Measurements from ENCODE around the gene PCNT.

The PCNT gene

DNA sequence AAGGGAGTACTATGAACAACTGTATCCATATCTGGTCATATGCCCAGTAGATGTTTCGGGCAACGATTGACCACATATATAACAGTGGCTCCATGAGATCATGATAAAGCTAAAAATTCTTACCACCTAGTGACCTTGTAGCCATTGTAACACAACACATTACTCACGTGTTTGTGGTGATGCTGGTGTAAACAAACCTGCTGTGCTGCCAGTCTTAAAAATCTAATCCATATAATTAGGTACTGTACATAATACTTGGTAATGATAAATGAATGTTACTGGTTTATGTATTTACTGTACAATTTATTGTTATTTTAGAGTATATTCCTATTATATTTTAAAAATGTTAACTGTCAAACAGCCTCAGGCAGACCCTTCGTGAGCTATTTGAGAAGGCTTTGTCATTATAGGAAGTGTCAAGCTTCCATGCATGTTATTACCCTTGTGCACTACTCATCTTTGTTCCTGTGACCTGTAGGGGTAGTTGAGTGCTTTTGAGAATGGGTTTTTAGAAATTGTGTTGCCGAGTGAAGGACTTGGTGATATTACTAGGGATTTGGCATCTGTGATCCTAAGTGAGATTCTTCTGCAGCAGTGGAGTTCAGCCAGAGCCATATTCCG, 158.4 kb downstream of the PCNT start:
- no peak for DNase-seq (ENCODE audit: low read depth)

DNA sequence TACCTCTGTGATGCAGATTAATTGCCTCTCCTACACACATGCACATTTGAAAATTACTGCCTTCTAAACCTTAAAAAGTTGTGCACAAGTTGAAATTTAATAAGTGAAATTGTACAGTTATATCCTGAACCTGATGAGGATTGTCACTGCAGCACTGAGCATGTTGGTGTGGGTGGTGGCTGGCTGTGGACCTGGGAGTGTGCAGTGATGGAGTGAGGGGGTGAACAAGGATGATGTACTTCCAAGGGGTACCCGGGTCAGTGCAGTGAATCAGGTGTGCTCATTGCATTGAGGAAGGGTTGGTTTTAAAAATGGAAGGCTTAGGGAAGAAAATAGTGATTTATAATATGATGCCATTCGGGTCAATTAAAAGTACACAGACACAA, 158.9 kb downstream of the PCNT start:
- no peak for DNase-seq (ENCODE audit: low read depth)

DNA sequence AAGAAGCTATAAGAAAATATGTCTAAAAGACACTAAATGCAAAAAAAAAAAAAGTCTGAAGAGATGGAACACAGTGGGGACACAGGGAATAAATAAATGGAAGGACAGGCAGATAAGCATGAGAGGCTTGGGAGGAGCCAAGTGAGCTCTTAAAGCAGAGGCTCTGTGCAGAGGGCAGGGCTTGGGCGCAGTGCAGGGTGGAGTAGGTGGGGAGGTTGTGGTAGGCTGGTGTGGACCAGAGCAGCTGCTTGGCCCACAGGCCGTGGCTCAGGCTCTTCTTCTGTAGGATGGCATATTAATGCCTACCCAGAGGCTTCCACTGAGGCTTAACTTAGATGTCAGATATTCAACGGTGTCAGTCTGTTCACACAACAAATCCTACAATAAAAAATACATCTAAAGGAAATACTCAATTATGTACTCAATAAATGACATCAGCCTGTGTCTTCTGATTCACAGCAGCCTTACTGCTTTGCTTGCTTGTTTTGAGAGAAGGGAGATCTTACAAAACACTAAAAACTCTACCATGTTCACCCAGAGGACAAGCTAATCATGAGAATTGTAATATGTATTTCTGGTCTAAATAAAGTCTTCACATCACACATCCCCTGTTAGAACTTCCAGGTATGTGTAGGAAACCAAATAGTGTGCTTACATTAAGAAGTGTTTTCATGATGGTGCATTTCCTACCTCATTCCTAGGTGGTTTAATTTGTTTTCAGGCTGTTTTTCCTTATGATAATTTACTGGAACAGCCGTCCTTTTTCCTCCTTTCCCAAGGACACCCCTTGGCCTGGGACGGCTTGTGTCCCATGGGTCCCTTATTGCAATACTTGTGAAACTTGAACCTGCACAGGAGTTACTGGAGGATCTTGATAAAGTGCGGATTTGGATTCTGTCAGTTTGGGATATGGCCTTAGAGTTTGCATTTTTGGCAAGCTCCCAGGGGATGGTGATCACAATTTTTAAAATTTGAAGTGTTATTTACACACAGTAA, 159.6 kb downstream of the PCNT start:
- DNase-seq (ENCODE audit: low read depth): no peak

DNA sequence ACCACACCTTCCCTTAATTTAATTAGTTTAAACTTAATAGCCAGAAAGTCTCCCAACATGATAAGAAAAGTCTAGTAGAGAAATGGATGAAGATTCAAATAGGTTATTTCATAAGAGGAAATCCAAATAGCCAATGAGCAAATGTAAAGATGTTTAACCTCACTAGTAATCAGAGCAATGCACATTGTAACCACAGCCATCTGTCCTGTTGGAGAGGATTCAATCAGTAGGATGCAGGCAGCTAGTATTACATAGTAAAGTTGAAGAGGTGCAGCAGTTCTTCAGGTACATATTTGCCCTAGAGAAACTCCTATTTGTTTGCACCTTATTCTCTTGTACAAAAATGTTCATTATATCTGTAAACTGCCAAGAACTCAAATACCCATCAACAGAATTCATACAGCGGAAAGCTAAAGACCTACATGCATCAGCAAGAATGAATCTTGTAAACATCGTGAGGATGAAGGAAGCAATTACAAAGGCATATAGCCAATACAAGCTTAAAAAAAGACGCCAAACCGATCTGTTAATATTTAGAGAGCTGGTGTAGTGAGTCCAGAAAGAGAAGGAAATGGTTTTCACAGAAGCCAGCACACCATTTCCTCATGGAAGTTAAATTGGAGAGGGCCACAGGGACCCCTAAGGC, 162.6 kb downstream of the PCNT start:
- no peak for DNase-seq (ENCODE audit: low read depth)

DNA sequence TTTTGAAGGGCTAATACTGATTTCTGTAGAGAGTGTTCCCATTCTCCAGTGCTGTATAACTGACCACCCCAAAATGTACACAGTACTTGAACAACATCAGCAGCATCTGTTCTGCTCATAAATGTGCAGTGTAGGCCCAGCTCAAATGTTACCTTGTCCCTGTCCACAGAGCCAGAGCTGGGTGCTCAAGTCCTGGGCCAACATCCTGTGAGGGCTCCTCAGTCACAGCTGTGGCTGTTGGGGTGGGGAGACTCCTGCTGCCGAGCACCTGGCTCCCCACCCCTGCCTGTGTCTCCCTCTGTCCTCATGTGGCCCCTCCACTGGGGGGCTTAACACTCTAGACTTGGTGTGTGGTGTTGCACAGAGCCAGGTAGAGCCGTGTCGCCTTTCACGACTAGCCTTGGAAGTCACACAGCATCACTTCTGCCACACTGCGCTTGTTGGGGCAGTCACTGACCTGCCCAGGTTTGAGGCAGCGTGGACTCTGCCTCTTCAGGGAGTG, 165.3 kb downstream of the PCNT start:
- DNase-seq (ENCODE audit: low read depth): no peak

DNA sequence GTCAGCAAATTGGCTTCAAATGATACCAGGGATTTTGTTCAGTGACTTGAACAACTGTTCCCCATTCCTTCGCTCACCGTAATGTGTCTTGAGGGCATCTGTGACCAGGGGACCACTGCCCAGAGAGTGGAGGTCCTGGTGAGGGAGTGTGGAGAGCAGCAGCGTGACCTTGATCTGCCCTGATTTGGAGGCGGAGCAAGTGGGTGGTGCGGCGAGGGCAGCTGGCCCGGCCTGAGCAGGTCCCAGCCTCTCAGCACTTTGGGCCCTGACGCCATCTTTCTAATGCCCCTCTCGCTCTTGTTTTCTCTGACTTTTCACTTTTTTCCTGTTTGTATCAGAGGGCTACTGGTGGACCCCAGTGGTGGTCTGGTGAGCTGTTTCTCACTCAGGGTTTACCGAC, 165.8 kb downstream of the PCNT start:
- no peak for DNase-seq (ENCODE audit: low read depth)

DNA sequence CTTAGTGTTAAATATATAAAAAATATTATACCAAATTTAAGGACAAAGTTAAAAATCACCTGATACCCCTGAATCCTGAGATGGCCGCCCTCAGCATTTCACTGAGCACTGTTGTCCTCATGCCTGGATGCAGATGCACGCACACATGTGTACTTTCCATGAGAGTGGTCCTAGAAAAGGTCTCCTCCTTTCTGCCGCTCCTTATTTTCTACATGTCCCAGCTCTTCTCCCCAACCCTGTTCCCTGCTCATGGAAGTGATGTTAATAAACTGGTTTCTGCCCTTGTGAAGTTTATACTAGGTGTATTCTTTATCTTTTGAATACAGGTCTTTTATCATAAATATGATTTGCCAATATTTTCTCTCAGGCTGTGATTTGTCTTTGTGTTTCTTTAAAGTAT, 167.6 kb downstream of the PCNT start:
- DNase-seq (ENCODE audit: low read depth): no peak

DNA sequence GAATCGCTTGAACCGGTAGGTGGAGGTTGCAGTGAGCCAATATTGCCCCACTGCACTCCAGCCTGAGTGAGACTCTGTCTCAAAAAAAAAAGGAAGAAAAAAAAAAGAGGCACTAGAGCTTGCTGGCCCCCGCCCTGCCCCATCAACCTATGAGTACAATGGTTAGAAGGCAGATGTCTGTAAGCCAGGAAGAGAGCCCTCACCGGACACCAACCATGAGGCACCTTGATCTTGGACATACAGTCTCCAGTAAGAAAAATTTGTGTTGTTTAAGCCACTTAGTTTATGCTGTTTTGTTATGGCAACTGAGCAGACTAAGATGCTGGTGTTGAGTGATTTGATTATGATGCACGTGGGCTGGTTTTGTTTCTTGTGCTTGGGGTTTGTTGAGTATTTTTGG, 168.9 kb downstream of the PCNT start:
- DNase-seq (ENCODE audit: low read depth): no peak

DNA sequence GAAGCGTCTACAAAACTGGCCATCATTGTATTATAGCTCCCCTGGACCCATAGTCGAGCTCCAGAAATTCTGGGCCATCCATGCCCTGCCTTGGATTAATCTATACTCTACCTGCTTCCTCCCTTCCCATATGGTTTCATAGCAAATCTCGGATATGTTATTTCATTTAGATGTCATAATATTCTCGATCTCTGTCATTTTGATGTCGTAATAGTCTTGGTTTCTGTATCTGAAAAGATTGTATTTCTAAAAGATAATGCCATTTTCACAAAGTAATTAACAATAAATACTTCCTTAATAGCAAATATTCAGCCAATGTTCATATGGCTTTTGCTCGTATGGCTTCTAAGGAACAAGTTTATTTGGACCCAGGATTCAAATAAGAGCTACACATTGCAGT, 169.9 kb downstream of the PCNT start:
- no peak for DNase-seq (ENCODE audit: low read depth)

All from T follicular helper cell (primary cell).